Parathyroid adenoma (tissue), 2 donors: ENCODE results near the gene SUV39H1.
"Not testable (repeated sequence)": the region's sequence is repeated elsewhere in the genome, so short reads cannot be mapped to it uniquely, and the experiment has no call there.

ENCODE experiments used
- H2AFZ ChIP-seq: fragments of 300-600 bp; sonication (generic); one replicate; pipeline ENCODE4 v1.7.0; 2017; ENCODE audit warnings: antibody characterized with exemption, mild to moderate bottlenecking
- H3K27ac ChIP-seq: fragments of 300-600 bp; sonication (generic); one replicate; pipeline ENCODE4 v1.7.0; 2017
- H3K27me3 ChIP-seq: fragments of 300-600 bp; sonication (generic); one replicate; pipeline ENCODE4 v1.7.0; 2017; ENCODE audit warnings: low read length; ENCODE audit not compliant: control insufficient read depth, insufficient read depth
- H3K36me3 ChIP-seq: fragments of 300-600 bp; sonication (generic); one replicate; pipeline ENCODE4 v1.7.0; 2017; ENCODE audit warnings: low read length; ENCODE audit not compliant: control insufficient read depth, insufficient read depth
- H3K4me1 ChIP-seq: fragments of 300-600 bp; sonication (generic); one replicate; pipeline ENCODE4 v1.7.0; 2017; ENCODE audit warnings: control low read depth
- H3K4me2 ChIP-seq: fragments of 300-600 bp; sonication (generic); one replicate; pipeline ENCODE4 v1.7.0; 2017; ENCODE audit warnings: low read length
- H3K4me3 ChIP-seq: fragments of 300-600 bp; sonication (generic); one replicate; pipeline ENCODE4 v1.7.0; 2017; ENCODE audit warnings: low read depth, low read length
- H3K79me2 ChIP-seq: fragments of 300-600 bp; sonication (generic); one replicate; pipeline ENCODE4 v1.7.0; 2017; ENCODE audit warnings: control low read depth
- H3K9ac ChIP-seq: fragments of 300-600 bp; sonication (generic); one replicate; pipeline ENCODE4 v1.7.0; 2017; ENCODE audit warnings: mild to moderate bottlenecking
- H3K9me3 ChIP-seq: fragments of 300-600 bp; sonication (generic); one replicate; pipeline ENCODE4 v1.7.0; 2017; ENCODE audit warnings: low read length; ENCODE audit not compliant: control insufficient read depth
- TF ChIP-seq, protein P1 (sequence below): fragments of 300-600 bp; sonication (generic); IDR thresholded peaks from one replicate; pipeline ENCODE4 v1.7.0; 2017; ENCODE audit warnings: antibody characterized with exemption, mild to moderate bottlenecking
- donor health status: primary hyperparathyroidism.

SUV39H1 gene

DNA sequence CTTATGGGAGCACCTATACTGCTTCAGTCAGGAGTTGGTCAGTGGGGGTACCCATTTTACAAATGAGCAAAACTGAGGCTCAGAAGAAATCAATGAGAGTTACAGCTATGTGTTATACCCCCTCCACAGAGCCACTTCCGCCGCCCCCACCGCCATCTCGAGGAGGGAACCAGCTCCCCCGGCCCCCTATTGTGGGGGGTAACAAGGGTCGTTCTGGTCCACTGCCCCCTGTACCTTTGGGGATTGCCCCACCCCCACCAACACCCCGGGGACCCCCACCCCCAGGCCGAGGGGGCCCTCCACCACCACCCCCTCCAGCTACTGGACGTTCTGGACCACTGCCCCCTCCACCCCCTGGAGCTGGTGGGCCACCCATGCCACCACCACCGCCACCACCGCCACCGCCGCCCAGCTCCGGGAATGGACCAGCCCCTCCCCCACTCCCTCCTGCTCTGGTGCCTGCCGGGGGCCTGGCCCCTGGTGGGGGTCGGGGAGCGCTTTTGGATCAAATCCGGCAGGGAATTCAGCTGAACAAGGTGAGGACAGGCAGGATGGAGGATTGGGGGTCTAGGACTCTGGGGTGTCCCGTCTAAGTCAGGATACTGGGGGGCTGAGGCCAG lies 7.9 kb upstream of the SUV39H1 start:
- H3K9ac ChIP-seq = no peak overlapping the region
- no peak overlapping the region for H3K4me3 ChIP-seq
- H3K27me3 ChIP-seq = no peaks in the 10 kb centered on the region
- no peak overlapping the region for H3K27ac ChIP-seq
- TF ChIP-seq, protein P1, sequence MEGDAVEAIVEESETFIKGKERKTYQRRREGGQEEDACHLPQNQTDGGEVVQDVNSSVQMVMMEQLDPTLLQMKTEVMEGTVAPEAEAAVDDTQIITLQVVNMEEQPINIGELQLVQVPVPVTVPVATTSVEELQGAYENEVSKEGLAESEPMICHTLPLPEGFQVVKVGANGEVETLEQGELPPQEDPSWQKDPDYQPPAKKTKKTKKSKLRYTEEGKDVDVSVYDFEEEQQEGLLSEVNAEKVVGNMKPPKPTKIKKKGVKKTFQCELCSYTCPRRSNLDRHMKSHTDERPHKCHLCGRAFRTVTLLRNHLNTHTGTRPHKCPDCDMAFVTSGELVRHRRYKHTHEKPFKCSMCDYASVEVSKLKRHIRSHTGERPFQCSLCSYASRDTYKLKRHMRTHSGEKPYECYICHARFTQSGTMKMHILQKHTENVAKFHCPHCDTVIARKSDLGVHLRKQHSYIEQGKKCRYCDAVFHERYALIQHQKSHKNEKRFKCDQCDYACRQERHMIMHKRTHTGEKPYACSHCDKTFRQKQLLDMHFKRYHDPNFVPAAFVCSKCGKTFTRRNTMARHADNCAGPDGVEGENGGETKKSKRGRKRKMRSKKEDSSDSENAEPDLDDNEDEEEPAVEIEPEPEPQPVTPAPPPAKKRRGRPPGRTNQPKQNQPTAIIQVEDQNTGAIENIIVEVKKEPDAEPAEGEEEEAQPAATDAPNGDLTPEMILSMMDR = no peak
- H3K4me2 ChIP-seq = no peak overlapping the region
- no peaks in the 10 kb centered on the region for H3K36me3 ChIP-seq
- no peaks in the 10 kb centered on the region for H3K79me2 ChIP-seq
- H2AFZ ChIP-seq = no peak overlapping the region
- no peaks in the 10 kb centered on the region for H3K9me3 ChIP-seq
- H3K4me1 ChIP-seq = no peaks in the 10 kb centered on the region

DNA sequence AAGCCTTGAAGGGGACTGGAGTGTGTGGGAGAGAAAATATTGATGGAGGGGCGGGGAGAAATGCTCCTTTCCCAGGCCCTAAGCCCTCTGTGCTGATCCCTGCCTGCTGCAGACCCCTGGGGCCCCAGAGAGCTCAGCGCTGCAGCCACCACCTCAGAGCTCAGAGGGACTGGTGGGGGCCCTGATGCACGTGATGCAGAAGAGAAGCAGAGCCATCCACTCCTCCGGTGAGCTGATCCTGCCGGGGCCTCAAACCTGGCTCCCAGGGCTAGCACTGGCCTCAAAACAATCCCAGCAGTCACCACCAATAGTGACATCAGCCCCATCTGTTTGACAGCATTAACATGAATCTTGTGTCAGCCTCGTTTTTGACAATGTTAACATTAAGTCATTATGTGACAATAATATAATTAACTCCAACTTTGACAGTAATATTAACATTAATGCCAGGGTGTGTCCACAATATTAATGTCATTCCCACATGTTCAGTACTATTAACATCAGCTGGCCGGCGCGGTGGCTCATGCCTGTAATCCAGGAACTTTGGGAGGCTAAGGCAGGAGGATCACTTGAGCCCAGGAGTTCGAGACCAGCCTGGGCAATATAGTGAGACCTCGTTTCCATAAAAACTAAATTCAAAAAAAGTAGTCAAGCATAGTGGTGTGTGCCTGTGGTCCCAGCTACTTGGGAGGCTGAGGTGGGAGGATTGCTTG lies 7.2 kb upstream of the SUV39H1 start:
- Histone ChIP-seq H2AFZ (no peak overlapping the region), H3K9me3 (no peaks in the 10 kb centered on the region), H3K27ac (no peak overlapping the region), H3K4me3 (no peak overlapping the region), H3K27me3 (no peaks in the 10 kb centered on the region), H3K4me2 (no peak overlapping the region), H3K4me1 (no peaks in the 10 kb centered on the region), H3K36me3 (no peaks in the 10 kb centered on the region), H3K9ac (no peak overlapping the region), H3K79me2 (no peaks in the 10 kb centered on the region)
- TF ChIP-seq, protein P1 = no peak

DNA sequence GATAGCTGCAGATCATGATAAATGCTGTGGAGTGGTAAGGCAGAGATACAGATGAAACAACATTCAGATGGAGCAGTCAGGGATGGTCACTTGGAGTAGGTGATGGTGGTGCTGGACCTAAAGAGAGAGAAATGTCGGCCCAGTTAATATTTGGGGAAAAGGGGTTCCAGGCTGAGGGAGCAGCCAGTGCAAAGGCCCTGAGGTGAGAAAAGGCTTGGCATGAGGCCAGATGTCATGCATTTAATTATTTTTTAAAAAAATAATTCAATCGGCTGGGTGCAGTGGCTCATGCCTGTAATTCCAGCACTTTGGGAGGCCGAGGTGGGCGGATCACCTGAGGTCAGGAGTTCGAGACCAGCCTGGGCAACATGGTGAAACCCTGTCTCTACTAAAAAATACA lies 4.8 kb upstream of the SUV39H1 start:
- H3K27me3 ChIP-seq, H3K79me2 ChIP-seq, H3K36me3 ChIP-seq, H2AFZ ChIP-seq, H3K9ac ChIP-seq, H3K4me1 ChIP-seq, H3K4me2 ChIP-seq, H3K4me3 ChIP-seq, H3K9me3 ChIP-seq, H3K27ac ChIP-seq: not testable (repeated sequence)

DNA sequence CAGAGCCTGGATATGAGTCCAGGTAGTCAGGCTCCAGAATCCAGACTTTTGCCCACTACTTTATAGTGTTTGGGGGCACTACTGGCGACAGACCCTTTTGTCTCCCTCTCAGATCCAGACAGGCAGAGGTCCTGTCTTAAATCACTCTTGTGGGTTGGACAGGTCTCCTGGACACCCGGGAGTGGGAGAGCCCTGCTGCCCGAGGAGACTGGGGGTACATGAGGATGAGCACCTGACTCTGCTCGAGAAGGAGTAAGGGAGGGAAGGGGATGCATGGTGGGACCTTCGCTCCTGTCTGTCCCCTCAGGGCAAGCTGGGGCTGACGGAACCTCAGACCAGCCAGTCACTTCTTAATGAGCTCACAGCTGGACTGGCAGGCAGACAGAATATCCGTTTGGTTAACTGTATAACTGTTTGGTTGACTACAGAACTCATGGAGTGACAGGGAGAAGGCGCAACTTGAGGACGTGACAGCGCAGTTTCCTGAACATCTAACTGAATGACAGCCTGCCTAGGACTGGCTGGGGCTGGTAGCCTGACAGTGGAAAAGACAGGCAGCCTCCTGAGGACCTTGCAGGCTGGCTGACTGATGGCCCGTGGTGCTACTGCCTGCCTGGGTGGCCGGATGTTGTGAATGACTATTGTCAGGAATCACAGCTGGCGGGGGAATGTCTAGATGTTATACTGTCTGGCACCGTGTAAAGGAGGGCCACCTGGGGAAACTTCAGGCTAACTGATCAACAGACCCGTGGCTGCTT lies 1.6 kb upstream of the SUV39H1 start:
- no peaks in the 10 kb centered on the region for H3K27me3 ChIP-seq
- H3K4me3 ChIP-seq = peak overlapping the region; percentile 60
- no peak overlapping the region for H3K9ac ChIP-seq
- H3K4me1 ChIP-seq = peaks cover 6% of the 10 kb centered on the region
- TF ChIP-seq, protein P1 = no peak
- H3K36me3 ChIP-seq = no peaks in the 10 kb centered on the region
- no peaks in the 10 kb centered on the region for H3K9me3 ChIP-seq
- peak overlapping the region; percentile 88 for H2AFZ ChIP-seq
- peak overlapping the region; percentile 88 for H3K4me2 ChIP-seq
- H3K79me2 ChIP-seq = no peaks in the 10 kb centered on the region
- H3K27ac ChIP-seq = peak overlapping the region; percentile 94

DNA sequence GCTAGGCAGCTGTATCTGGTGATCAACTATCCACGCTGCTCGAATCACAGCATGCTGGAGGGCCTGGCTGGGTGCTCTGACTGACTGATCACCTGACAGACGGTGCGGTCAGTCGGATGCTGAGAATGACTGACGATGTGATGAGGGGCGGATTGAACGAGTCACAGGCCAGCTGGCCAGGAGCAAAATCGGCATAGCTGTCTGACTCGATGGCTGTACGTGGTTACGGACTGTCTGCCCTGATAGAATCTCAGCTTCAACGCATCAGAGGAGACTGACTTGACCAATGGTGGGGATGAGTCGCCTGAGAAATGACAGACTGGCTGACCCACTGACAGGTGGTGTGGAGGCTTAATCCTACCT lies 1.0 kb upstream of the SUV39H1 start:
- no peaks in the 10 kb centered on the region for H3K9me3 ChIP-seq
- peak overlapping the region; percentile 94 for H3K27ac ChIP-seq
- no peaks in the 10 kb centered on the region for H3K27me3 ChIP-seq
- H3K4me2 ChIP-seq = peak overlapping the region; percentile 88
- peak overlapping the region; percentile 88 for H2AFZ ChIP-seq
- H3K79me2 ChIP-seq = no peaks in the 10 kb centered on the region
- H3K4me3 ChIP-seq = peak overlapping the region; percentile 60
- peaks cover 6% of the 10 kb centered on the region for H3K4me1 ChIP-seq
- peak overlapping the region; percentile 80 for H3K9ac ChIP-seq
- TF ChIP-seq, protein P1 = no peak
- H3K36me3 ChIP-seq = no peaks in the 10 kb centered on the region
